ENCODE measurements around the gene PDZD4.

Gene PDZD4

DNA sequence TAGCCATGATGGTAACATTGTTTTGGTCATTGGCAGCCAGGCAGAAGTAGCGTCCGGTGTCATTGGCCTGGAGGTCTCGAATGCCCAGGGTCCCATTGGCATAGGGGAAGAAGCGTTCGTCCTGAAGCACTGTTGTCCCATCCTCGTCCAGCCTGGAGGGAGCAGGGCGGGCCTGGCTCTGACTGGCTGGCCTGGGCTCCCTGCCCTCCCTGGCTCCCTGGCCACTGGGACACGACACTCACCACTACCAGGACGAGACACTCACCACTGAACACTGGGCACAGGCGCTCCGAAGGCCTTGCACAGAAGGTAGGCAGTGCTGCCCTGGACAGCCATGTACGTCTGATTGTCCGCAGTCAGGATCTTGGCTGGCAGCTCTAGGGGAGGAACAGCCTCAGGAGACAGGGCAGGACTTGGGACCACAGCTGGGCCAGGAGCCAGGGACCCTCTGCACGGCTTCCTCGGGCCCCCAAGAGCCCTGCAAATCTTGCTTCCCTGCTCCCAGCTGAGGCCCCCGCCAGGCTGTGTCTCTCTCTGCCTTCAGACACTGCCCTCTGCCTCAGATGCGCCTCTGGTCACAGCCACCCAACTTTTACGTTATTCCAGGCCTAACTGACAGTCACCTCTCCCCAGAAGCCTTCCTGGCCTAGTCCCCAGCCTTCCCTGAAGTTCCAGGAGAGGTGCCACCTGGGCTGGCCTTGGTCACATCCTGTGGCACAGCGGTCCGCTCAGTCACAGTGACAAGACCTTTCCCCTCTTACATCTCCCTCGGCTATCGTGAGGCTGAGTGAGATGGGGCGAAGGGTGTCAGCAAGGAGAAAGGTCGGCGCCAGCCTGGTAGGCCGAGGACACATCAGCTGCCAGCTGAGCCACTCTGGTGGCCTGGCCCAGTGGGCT is 38.5 kb upstream of the PDZD4 start:
- no peak overlapping the region for H3K4me3 ChIP-seq (ENCODE audit: low read depth, low read length)

- H3K4me3 ChIP-seq (ENCODE audit: low read depth, low read length), result no peak overlapping the region
These were observed 37.3 kb upstream of the PDZD4 start for GRCh38 chrX:153867671-153868070.

DNA sequence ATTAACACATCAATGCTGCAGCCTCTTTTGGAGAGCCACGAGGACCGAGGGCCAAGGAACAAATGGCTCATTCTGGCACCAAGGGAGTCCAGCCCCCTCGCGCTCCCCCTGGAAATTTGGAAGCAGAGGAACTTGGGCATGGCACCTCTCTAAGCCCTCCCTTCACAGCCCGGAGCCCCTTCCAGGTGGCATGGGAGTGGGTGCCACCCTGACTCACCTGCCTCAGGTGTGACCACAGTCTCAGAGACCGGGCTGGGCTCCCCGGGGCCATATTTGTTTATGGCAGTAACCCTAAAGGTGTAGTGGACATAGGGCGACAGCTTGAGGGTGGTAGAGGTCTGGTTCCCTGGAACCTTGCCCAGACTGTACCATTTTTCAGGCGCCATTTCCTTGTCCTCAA is 36.8 kb upstream of the PDZD4 start:
- no peak overlapping the region for H3K4me3 ChIP-seq (ENCODE audit: low read depth, low read length)

DNA sequence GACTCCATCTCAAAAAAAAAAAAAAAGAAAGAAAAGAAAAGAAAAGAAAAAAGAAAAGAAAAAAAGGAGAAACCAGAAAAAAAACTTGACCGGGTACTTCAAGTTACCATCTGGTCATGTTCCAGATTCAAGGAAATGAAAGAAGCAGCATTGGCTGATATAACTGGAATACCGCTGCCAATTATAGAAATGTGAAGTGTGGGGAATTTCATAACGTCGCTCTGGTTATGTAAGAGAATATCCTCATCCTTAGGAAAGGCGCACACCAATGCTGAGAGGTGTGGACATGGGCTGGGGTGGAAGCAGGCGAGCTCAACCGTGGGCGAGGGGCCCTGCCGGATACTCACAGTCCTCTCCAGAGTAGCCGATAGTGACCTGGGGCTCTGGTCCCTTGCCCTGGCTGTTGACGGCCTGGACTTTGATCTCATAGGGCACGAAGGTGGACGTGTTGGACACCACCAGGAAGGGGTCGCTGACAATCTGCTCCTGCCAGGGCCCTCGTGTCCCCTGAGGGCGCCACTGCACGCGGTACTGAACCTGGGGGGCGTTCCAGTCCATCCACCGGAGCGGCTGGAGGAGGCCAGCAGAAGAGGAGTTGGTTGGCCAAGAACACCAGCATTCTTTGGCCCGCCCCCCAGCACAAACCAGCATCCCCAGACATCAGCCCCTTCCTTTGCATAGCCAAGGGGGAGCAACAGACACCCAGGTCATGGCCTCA is 36.1 kb upstream of the PDZD4 start:
- H3K4me3 ChIP-seq (ENCODE audit: low read depth, low read length), result no peak overlapping the region

DNA sequence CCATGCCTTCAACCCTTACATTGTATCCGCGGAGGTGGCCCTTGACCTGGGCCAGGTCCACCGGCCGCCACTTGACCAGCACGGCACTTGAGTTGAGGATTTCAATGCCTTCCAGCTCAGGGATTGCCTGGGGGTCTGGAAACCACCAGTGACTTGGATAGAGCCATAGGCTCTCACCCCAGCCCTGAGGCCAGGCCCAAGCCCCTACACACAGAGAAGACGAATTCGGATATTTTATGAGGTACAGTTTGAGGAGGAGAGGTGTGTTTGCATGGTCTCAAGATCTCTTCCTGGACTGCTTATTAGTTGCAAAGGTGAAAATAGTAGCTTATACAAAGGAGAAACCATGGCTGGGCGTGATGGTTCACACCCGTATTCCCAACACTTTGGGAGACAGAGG is 35.3 kb upstream of the PDZD4 start:
- H3K4me3 ChIP-seq (ENCODE audit: low read depth, low read length), result no peak overlapping the region

GRCh38 chrX:153865321-153865580 is 34.9 kb upstream of the PDZD4 start:
- H3K4me3 ChIP-seq (ENCODE audit: low read depth, low read length), result no peak overlapping the region

GRCh38 chrX:153864561-153865320 is 34.4 kb upstream of the PDZD4 start:
- no peak overlapping the region for H3K4me3 ChIP-seq (ENCODE audit: low read depth, low read length)

- no peak overlapping the region for H3K4me3 ChIP-seq (ENCODE audit: low read depth, low read length)
These were observed 33.8 kb upstream of the PDZD4 start for GRCh38 chrX:153864101-153864500.

DNA sequence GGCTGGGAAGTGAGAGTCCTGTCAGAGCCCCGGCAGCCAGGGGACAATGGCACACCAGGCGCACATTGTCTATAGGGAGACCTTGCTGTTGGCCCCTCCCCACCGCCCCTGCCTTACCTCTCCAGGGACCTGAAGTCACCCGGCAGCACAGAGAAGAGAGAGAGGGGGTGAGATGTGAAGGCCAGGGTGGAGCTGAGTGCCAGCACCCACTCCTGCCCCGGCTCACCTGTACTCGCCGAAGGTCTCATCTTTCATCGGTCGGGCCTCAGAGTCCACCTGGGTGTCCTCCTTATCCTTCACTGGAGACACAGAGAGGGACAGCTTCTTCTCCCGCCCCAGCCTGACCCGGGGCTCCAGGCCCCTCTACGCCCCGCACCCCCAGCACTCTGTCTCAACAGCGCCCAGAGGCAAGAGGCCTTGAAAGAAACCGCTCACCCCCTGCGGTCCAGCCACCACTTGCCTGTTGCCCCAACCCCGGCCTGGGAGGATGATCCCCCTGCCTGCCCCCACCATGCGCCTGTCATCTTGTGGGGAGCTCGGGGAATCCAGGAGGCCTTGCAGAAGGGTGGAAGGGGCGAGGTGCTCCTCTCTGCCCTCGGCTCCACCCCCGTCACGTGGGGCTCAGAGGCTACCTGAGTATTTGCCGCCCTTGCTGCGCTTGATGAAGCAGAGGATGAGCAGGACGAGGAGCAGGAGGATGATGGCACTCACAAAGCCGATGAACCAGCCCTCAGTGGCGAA is 33.1 kb upstream of the PDZD4 start:
- no peak overlapping the region for H3K4me3 ChIP-seq (ENCODE audit: low read depth, low read length)

DNA sequence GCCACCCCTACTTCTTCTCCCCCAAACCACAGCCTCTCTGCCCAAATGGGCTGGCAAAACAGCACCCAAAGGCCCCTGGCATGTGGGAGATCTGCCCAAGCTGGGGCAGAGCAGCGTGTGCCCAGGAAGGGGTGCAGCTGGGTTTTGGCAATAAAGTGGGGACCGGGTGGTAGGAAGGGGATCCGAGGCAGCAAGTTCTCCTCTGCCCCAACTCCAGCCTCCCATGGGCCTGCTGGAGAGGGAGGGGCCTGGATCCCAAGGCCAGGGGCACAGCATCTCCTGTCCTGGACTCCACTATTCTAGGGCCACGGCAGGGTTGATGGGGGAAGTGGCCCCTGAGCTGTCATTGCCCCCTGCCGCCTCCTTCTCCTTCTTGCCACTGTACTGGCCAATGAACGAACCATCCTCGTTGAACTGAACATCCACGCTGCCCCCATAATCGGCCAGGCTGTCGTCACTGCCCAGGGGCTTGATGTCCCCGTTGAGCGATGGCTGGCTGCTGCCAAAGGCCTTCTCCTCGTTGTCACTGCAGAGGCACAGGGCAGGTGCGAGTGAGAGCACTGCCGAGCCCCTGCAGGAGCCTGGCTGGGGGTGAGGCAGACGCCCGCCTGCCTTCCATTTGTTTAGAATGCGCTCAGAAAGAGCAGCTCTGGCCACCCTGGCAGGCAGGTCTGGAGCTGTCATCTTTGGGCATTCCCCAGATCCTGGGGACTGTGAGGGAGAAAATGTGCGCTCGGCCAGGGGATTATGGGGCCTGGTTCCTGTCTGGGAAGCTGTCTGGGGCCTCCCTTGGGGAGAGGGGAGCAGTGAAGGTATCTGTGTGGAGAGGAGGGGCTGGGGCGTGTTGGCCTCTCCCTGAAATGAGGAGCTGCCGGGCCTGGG is 32.3 kb upstream of the PDZD4 start:
- H3K4me3 ChIP-seq (ENCODE audit: low read depth, low read length), result no peak overlapping the region

- no peak overlapping the region for H3K4me3 ChIP-seq (ENCODE audit: low read depth, low read length)
These were observed 31.5 kb upstream of the PDZD4 start for GRCh38 chrX:153861733-153862310.

DNA sequence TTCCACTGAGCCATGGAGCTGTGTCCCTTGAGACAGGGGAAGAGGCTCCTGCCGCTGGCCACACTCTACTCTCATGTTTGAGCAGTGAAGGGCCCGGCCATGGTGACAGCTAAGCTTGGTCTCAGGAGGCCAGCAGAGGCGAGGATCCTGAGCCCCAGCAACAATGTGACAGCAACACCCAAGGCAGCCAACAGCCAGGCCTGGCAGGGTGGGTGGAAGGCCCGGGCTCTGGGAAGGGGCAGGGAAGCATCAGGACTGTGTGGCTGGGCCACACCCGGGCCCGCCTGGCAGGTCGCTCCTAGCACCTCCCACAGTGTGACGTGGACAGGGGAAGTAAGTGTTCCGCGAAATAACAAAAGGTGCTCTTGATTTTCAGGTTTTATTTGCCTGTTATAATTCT is 30.8 kb upstream of the PDZD4 start:
- no peak overlapping the region for H3K4me3 ChIP-seq (ENCODE audit: low read depth, low read length)

- no peak overlapping the region for H3K4me3 ChIP-seq (ENCODE audit: low read depth, low read length)
These were observed 27.1 kb upstream of the PDZD4 start for GRCh38 chrX:153857348-153857903.

GRCh38 chrX:153854702-153855101 is 24.4 kb upstream of the PDZD4 start:
- no peak overlapping the region for H3K4me3 ChIP-seq (ENCODE audit: low read depth, low read length)

DNA sequence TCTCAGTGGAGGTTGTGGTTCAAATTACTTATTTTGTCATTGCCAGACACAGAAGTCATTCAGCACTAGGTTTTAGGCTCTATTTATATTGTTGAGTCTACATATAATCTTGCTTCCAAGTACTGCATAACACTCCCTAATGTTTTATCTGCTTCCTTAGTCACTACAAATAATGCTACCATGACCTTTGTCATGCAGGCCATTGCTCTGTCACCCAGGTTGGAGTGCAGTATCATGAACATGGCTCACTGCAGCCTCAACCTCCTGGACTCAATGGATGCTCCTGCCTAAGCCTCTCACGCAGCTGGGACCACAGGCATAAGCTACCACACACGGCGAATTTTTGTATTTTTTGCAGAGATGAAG is 23.5 kb upstream of the PDZD4 start:
- H3K4me3 ChIP-seq (ENCODE audit: low read depth, low read length), result no peak overlapping the region

DNA sequence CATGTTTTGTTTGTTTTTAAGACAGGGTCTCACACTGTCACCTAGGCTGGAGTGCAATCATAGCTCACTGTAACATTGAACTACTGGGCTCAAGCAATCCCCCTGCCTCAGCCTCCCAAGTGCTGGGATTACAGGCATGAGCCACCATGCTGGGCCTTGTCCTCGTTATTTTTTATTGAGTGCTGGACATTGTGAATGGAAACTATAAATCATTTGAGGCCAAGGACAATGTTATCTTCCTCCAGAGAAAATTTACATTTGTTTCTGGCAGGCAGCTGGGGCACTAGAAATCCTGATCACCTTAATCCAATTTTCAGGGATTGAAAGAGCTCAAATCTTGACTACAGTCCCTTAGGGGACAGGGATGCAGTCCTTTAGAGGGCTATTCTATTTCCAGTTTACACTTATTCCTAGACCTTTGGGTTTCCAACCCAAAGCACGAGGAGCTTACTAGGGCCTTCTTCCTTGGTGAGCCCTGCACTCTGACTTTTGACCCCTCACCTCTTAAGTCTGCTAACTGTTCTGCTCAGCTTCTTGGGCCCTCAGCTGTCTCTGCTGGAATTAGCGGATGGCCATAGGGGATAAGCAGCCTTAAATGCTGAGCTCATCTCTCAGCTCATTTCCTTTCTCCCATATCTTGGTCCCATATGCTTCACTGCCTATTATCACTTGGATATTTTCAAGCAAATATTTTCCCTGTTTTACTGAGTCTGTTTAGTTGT is 23.0 kb upstream of the PDZD4 start:
- H3K4me3 ChIP-seq (ENCODE audit: low read depth, low read length), result no peak overlapping the region

- H3K4me3 ChIP-seq (ENCODE audit: low read depth, low read length), result no peak overlapping the region
These were observed 21.6 kb upstream of the PDZD4 start for GRCh38 chrX:153851981-153852380.

- no peak overlapping the region for H3K4me3 ChIP-seq (ENCODE audit: low read depth, low read length)
These were observed 18.0 kb upstream of the PDZD4 start for GRCh38 chrX:153848325-153848724.

DNA sequence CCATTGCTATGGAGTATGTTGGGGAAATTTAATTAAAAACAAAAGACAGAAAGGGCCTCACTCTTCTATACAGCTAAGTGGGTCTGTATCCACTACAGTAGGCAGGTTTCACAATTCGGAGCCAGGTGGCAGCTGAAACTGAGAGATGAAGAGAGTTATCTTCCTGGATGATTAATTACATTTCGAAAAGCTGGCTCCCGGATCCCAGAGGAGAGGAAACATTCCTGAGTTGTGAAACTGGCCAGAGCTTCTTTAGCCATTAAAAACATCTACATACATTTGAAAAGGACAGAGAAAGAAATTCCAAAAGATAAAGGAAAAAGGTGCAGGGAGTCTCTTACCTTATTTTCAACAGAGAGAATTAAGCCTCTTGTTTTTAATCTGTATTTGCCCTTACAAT is 15.5 kb upstream of the PDZD4 start:
- no peak overlapping the region for H3K4me3 ChIP-seq (ENCODE audit: low read depth, low read length)
